Measurements from ENCODE around the gene AUTS2. TPM values are rescaled to one million over a fixed set of nuclear protein-coding genes. Genes with fewer than 3 reads are reported as not detected.

The AUTS2 gene
- polyA plus RNA-seq, 1 donor (not counting 4 experiments of a cell fraction or from before 2014, with no cell fraction given): 4.7 TPM

- Histone ChIP-seq H3K9me3 (ENCODE audit: control insufficient read depth, low read depth, low read length) (no peaks in the 10 kb centered on the region), H3K36me3 (ENCODE audit: control insufficient read depth in 2 of 2, extremely low read depth in 1 of 2, insufficient read depth in 2 of 2, low read length in 2 of 2) (no peaks in the 10 kb centered on the region), H3K27ac (ENCODE audit: control insufficient read depth, insufficient read depth, low read length) (no peak overlapping the region), H3K4me1 (ENCODE audit: control insufficient read depth, extremely low read depth, insufficient read depth, low read length) (peaks cover 6% of the 10 kb centered on the region), H4K20me1 (ENCODE audit: control insufficient read depth, extremely low read depth, insufficient read depth, low read length) (no peaks in the 10 kb centered on the region), H3K4me3 (ENCODE audit: control insufficient read depth in 2 of 3, extremely low read depth in 1 of 3, insufficient read depth in 2 of 3, low read depth in 1 of 3, low read length in 3 of 3) (no peak overlapping the region), H3K79me2 (ENCODE audit: control insufficient read depth, insufficient read depth, low read length) (no peaks in the 10 kb centered on the region), H3K9me1 (ENCODE audit: control insufficient read depth, extremely low read depth, insufficient read depth, low read length) (no peaks in the 10 kb centered on the region), H3K4me2 (ENCODE audit: control insufficient read depth, extremely low read depth, insufficient read depth, low read depth, low read length) (no peak overlapping the region), H3K9ac (ENCODE audit: control insufficient read depth, extremely low read depth, insufficient read depth, low read length) (no peak overlapping the region), H2AFZ (ENCODE audit: control insufficient read depth, low read length) (no peak overlapping the region), H3K27me3 (ENCODE audit: control insufficient read depth, extremely low read depth, insufficient read depth, low read length) (no peaks in the 10 kb centered on the region)
- DNase-seq (ENCODE audit: low read depth, low spot score) (no peak), FAIRE-seq (peak; percentile 13)
- TF ChIP-seq CTCF (optimal IDR thresholded peaks at IDR 0.05 in 1 of 3, IDR thresholded peaks at IDR 0.05 in 1 of 3, conservative IDR thresholded peaks at IDR 0.05 in 1 of 3; ENCODE audit: extremely low read depth in 1 of 3, insufficient read depth in 2 of 3, low read length in 3 of 3) (no peak), EZH2 (IDR thresholded peaks at IDR 0.05; ENCODE audit: low read length) (no peak)
- dilution Hi-C loops (cut with MboI; ENCODE audit: extremely low pct_ligation_motif_present, low sequenced_read_pairs): no loop called here
These were observed 865.2 kb downstream of the AUTS2 start for GRCh38 chr7:70463352-70463938.

- DNase-seq (ENCODE audit: low read depth, low spot score): no peak
- dilution Hi-C loops (cut with MboI; ENCODE audit: extremely low pct_ligation_motif_present, low sequenced_read_pairs): no loop called here
- H3K9me1 ChIP-seq (ENCODE audit: control insufficient read depth, extremely low read depth, insufficient read depth, low read length): no peaks in the 10 kb centered on the region
These were observed 868.6 kb downstream of the AUTS2 start for GRCh38 chr7:70466725-70467364.

More at GRCh38 chr7:70466725-70467364, 868.6 kb downstream of the AUTS2 start:
- no peaks in the 10 kb centered on the region for H3K9me3 ChIP-seq (ENCODE audit: control insufficient read depth, low read depth, low read length)
- no peak overlapping the region for H3K9ac ChIP-seq (ENCODE audit: control insufficient read depth, extremely low read depth, insufficient read depth, low read length)
- no peak overlapping the region for H3K4me3 ChIP-seq (ENCODE audit: control insufficient read depth in 2 of 3, extremely low read depth in 1 of 3, insufficient read depth in 2 of 3, low read depth in 1 of 3, low read length in 3 of 3)
- no peak overlapping the region for H3K4me2 ChIP-seq (ENCODE audit: control insufficient read depth, extremely low read depth, insufficient read depth, low read depth, low read length)
- H3K4me1 ChIP-seq (ENCODE audit: control insufficient read depth, extremely low read depth, insufficient read depth, low read length): peaks cover 3% of the 10 kb centered on the region
- H3K27ac ChIP-seq (ENCODE audit: control insufficient read depth, insufficient read depth, low read length): no peak overlapping the region
- no peaks in the 10 kb centered on the region for H3K27me3 ChIP-seq (ENCODE audit: control insufficient read depth, extremely low read depth, insufficient read depth, low read length)
- peak; percentile 62 for FAIRE-seq
- H4K20me1 ChIP-seq (ENCODE audit: control insufficient read depth, extremely low read depth, insufficient read depth, low read length): no peaks in the 10 kb centered on the region
- H3K79me2 ChIP-seq (ENCODE audit: control insufficient read depth, insufficient read depth, low read length): no peaks in the 10 kb centered on the region
- H2AFZ ChIP-seq (ENCODE audit: control insufficient read depth, low read length): peak overlapping the region; percentile 10
- H3K36me3 ChIP-seq (ENCODE audit: control insufficient read depth in 2 of 2, extremely low read depth in 1 of 2, insufficient read depth in 2 of 2, low read length in 2 of 2): no peaks in the 10 kb centered on the region
- TF ChIP-seq CTCF (optimal IDR thresholded peaks at IDR 0.05 in 1 of 3, IDR thresholded peaks at IDR 0.05 in 1 of 3, conservative IDR thresholded peaks at IDR 0.05 in 1 of 3; ENCODE audit: extremely low read depth in 1 of 3, insufficient read depth in 2 of 3, low read length in 3 of 3): no peak
